ENCODE data around the gene CNTN5.
"Not testable (repeated sequence)": the region's sequence is repeated elsewhere in the genome, so short reads cannot be mapped to it uniquely, and the experiment has no call there.

Gene CNTN5

DNA sequence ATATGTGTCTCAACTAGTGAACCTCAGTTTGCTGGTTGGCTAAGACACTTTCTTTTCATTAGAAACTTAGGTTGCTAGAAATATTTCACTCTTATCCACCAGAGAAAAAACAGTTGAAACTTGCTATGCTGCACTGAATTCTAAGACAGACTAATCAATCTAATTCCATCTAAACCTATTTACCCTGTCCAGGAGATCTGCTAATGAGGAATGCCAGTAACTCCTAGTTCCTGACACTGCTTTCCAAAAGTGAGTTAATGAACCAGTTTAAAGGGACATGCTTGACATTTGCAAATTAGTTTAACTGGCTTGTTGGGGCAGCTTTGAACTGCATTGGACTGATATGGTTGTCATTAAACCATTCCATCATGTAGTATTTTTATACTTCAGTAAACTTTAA lies 258.5 kb downstream of the CNTN5 start (continued):
- no peak for TF ChIP-seq ZNF280C (tag by site-specific recombination; IDR thresholded peaks at IDR 0.05)
- TF ChIP-seq, protein P1, sequence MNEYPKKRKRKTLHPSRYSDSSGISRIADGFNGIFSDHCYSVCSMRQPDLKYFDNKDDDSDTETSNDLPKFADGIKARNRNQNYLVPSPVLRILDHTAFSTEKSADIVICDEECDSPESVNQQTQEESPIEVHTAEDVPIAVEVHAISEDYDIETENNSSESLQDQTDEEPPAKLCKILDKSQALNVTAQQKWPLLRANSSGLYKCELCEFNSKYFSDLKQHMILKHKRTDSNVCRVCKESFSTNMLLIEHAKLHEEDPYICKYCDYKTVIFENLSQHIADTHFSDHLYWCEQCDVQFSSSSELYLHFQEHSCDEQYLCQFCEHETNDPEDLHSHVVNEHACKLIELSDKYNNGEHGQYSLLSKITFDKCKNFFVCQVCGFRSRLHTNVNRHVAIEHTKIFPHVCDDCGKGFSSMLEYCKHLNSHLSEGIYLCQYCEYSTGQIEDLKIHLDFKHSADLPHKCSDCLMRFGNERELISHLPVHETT (tag by site-specific recombination; IDR thresholded peaks at IDR 0.05), result no peak
- TF ChIP-seq HOXC10 (CRISPR knock-in tag; IDR thresholded peaks at IDR 0.05), result no peak
- no peak for TF ChIP-seq ZIC2 (tag by site-specific recombination; IDR thresholded peaks at IDR 0.05)
- no peak for TF ChIP-seq ZNF394 (tag by site-specific recombination; IDR thresholded peaks at IDR 0.05; ENCODE audit: borderline replicate concordance)
- TF ChIP-seq ZNF792 (tag by site-specific recombination; IDR thresholded peaks at IDR 0.05), result no peak
- no peak for TF ChIP-seq ZNF214 (tag by site-specific recombination; IDR thresholded peaks at IDR 0.05; ENCODE audit: borderline replicate concordance)
- no peak for TF ChIP-seq SETDB1 (IDR thresholded peaks at IDR 0.05; ENCODE audit: insufficient read length, low read length)
- TF ChIP-seq ZNF670 (tag by site-specific recombination; IDR thresholded peaks at IDR 0.05; ENCODE audit: low read depth), result no peak

DNA sequence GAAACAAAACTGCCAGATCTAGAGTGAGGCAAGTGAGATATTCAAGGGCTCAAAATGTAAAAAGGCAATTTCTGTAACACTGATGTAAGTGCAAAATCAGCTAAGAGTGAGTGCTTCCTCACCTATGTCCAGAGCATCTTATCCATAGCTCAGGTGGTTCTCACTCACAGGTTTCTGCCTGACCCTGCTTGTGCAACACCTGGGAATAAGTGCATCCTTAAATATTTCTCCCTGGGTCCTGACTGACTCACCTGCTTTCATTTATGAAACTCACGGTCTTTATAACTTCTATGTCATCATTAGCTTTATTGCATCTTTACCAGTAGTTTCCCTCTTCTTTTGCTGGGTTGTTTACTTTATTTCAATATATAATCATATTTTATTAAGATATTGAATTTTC lies 260.6 kb downstream of the CNTN5 start:
- Histone ChIP-seq H3K4me1 (ENCODE audit: control insufficient read depth, insufficient read depth, low read length) (no peaks in the 10 kb centered on the region), H3K9me3 (ENCODE audit: control insufficient read depth, insufficient read depth, low read depth, low read length) (no peaks in the 10 kb centered on the region), H3K27ac (ENCODE audit: extremely low read depth, low read depth, low read length) (no peak overlapping the region), H3K4me3 (ENCODE audit: low read depth, low read length) (no peak overlapping the region), H3K36me3 (ENCODE audit: control insufficient read depth in 2 of 2, insufficient read depth in 1 of 2, low read length in 2 of 2) (no peaks in the 10 kb centered on the region)
- TF ChIP-seq ZNF416 (tag by site-specific recombination; IDR thresholded peaks at IDR 0.05), result no peak
- no peak for TF ChIP-seq ZNF112 (tag by site-specific recombination; IDR thresholded peaks at IDR 0.05)
- TF ChIP-seq ZNF366 (tag by site-specific recombination; conservative IDR thresholded peaks at IDR 0.05), result no peak
- TF ChIP-seq INSM2 (tag by site-specific recombination; IDR thresholded peaks at IDR 0.05), result no peak
- no peak for TF ChIP-seq ZNF19 (tag by site-specific recombination; IDR thresholded peaks at IDR 0.05; ENCODE audit: low read depth)
- TF ChIP-seq ZNF280C (tag by site-specific recombination; IDR thresholded peaks at IDR 0.05), result no peak
- TF ChIP-seq ZBTB48 (tag by site-specific recombination; IDR thresholded peaks at IDR 0.05), result no peak
- ChIA-PET POLR2A (no interaction called here), CTCF (no interaction called here)

- POLR2A ChIA-PET; H3K4me3 ChIP-seq (ENCODE audit: low read depth, low read length); H3K27ac ChIP-seq (ENCODE audit: extremely low read depth, low read depth, low read length); H3K9me3 ChIP-seq (ENCODE audit: control insufficient read depth, insufficient read depth, low read depth, low read length); H3K36me3 ChIP-seq (ENCODE audit: control insufficient read depth in 2 of 2, insufficient read depth in 1 of 2, low read length in 2 of 2); H3K4me1 ChIP-seq (ENCODE audit: control insufficient read depth, insufficient read depth, low read length): not testable (repeated sequence)
- CTCF ChIA-PET, result interaction anchor here (1.1 kb wide), 1 partner anchor 9 kb away, joined by 3 read pairs; no protein-coding TSS in a partner anchor
Observed at GRCh38 chr11:99297925-99298324, 277.2 kb downstream of the CNTN5 start.

Data from HEK293 (cell line).